SU-DHL-6 (cell line): ENCODE measurements around the gene EIF4EBP2.

Experiments
- EZH2phosphoT487 ChIP-seq: fragments of 200-600 bp; sonication (generic), shearing (Covaris generic); conservative IDR thresholded peaks from 2 replicates; pipeline ENCODE4 v1.6.1; 2018; ENCODE audit warnings: mild to moderate bottlenecking, antibody characterized with exemption, low read length, moderate library complexity, mixed read lengths
- TF ChIP-seq, protein P1 (sequence below): fragments of 200-600 bp; sonication (generic); IDR thresholded peaks from one replicate; pipeline ENCODE4 v1.5.1; 2017; ENCODE audit warnings: antibody characterized with exemption, mild to moderate bottlenecking, low read length, moderate library complexity; ENCODE audit not compliant: insufficient read depth, poor library complexity, severe bottlenecking

DNA sequence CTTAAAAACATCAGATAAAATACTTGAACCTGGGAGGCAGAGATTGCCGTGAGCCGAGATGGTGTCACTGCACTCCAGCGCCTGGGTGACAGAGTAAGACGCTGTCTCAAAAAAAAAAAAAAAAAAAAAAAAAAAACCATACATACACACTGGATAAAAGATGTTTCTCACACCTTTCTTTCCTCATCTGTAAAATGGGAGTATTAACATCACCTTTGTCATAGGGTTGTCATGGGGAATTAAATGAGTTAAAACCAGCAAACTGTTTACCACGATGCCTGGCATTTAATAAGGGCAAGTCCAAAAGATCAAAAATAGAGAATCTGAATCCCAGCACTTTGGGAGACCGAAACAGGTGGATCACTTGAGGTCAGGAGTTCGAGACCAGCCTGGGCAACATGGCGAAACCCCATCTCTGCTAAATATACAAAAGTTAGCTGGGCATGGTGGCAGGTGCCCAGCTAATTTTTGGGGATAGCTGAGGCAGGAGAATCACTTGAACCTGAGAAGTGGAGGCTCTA is 34.4 kb upstream of the EIF4EBP2 start:
- TF ChIP-seq, protein P1, sequence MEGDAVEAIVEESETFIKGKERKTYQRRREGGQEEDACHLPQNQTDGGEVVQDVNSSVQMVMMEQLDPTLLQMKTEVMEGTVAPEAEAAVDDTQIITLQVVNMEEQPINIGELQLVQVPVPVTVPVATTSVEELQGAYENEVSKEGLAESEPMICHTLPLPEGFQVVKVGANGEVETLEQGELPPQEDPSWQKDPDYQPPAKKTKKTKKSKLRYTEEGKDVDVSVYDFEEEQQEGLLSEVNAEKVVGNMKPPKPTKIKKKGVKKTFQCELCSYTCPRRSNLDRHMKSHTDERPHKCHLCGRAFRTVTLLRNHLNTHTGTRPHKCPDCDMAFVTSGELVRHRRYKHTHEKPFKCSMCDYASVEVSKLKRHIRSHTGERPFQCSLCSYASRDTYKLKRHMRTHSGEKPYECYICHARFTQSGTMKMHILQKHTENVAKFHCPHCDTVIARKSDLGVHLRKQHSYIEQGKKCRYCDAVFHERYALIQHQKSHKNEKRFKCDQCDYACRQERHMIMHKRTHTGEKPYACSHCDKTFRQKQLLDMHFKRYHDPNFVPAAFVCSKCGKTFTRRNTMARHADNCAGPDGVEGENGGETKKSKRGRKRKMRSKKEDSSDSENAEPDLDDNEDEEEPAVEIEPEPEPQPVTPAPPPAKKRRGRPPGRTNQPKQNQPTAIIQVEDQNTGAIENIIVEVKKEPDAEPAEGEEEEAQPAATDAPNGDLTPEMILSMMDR: no peak
- TF ChIP-seq EZH2phosphoT487: no peak
